Non-pigmented ciliary epithelial cell (primary cell): ENCODE results near the gene PSMD11.
A peak's percentile ranks its signal among the peaks of the same experiment; 100 is the strongest.
"Not testable (repeated sequence)": the region's sequence is repeated elsewhere in the genome, so short reads cannot be mapped to it uniquely, and the experiment has no call there.

ENCODE experiments used
- DNase-seq: peaks from one replicate; pipeline ENCODE4 v3.0.0-alpha.2; 2010; ENCODE audit warnings: low read depth

The PSMD11 gene

DNA sequence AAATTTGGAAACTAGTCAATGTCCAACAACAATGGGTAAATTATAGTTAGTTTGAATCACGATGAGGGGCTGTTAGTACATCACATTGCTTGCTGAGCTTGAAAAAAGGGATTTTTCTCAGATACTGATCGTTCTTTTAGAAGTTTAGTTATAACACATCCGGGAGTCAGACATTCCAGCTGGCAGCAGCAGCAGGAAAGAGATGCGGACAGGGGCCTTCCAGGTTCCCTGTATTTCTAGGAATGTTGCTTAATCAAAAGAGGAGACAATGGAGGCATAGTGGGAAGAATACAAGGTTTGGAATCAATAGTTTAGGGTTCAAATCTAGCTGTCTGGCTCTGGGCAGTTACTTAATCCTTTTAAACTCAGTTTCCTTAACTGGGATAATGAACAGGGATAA lies 70.3 kb downstream of the PSMD11 start:
- no peak for DNase-seq

DNA sequence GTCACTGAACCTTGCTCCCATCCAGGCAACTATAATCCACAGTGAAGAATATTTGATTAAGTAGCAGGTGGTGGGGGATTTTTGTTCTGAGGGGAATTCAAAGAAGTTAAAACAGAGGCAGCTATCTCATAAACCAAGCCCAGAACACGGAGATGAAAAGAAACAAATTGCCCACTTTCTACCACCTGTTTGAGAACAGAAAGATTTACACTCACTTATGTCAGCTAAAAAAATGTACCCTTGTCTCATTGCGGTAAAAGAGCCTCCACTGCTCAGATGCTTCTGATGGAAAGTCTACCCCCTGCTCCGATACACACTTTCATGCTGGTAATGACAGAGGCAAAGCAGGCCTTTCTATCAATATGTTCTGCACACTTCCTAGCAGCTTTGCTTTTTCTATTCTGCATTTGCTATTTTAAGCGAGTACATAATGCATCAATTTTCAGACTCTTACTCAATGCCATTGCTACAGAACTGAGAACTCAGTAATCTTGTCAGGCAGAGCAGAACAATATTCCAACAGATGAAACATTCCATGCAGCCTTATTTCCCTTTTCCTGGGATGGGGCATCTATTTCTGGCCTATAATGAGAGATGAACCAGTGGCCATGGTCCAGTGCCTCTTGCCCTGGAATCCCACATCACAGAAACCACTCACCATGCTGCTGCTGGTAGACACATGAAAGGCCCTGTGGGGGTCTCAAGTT lies 71.5 kb downstream of the PSMD11 start:
- no peak for DNase-seq

DNA sequence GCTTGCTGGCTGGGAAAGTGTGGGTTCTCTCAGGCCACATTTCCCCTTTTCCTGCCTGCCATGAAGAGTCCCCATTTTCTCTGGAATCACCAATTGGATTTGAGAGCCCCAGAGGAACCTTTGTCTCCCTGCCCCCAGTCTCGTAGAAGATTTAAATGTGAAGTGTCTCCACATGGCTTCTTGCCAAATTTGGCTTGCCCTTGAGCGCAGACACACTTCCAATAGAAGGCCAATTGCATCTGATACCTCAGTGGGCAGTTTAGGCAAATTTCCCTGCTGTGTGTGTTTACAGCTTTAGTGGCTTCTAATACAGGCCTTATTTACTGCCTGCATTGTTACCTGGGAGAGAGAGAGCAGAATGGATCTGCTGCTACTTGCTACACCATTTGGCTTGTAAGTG lies 72.1 kb downstream of the PSMD11 start:
- DNase-seq, result no peak

DNA sequence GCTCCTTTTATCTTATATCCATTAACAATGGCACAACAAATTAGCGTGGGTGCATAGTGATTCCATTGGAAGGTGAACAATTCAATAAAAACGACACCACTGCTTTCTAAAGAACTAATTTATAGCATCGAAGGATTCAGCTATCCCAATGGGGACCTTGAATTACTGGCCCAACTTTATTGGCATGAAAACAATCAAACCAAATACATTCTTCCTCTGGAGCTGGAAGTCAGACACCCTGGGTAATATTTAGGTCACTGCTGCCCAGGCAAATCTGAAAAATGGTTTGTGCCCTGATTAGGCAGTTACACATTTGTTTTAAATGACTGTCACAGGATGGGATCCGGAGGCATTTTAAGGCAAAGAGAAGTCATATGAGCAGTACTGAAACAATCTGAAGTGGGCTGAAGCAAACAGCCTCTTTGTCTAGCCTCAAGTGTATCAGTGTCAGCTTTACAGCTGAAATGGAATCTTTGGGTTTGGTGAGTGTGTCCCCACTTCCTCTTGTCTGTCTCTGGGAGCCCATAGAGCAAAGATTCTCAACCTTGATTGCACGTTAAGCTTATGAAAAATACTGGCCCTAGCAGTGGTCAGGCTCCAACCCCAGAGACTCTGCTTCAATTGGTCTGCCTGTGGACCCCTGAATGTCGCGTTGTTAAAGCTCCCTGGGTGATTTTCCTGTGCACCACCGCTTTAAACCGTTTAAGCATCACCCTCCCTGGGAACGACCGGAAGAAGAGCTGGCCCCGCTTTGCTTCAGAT lies 72.8 kb downstream of the PSMD11 start:
- no peak for DNase-seq

DNA sequence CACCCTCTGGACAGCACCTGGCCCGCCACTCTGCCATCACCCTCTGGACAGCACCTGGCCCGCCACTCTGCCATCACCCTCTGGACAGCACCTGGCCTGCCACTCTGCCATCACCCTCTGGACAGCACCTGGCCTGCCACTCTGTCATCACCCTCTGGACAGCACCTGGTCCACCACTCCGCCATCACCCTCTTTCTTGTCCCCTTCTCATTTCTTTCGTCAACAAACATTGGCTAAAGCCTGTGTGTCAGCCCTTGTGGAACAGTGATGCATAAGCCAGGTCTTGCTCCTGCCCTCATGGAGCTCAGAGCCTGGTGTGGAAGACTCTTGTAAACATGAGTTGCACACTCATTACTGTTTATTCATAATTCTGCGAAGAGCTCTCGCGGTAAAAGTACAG lies 73.7 kb downstream of the PSMD11 start:
- DNase-seq, result no peak

DNA sequence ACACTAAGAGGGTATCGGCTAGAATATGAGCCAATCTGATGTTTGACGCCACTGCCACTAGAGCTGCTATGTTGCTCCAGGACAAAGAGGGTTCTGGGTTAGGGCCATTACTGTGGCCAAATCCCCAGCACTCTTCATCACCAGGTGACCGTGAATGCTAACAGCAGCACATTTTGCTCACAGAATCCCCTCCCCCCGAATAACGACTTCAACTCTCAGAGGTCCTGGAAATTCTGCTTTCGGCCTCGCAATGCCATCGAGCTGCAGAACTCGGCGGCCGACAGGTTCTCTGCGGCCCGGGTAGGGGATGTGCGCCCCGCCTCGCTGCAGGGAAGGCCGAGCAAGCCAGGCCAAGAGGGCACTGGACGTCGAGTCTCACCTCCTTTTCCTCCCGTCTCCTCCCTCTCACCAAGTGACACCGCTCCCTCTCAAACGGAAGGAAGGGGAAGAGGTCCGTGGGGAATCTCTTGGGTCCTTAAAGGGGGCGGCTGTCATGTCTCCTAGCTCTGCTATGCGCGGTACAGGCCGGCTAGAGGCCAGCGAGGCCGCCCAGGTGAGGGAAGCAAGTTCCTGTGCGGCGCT lies 74.4 kb downstream of the PSMD11 start:
- no peak for DNase-seq

DNA sequence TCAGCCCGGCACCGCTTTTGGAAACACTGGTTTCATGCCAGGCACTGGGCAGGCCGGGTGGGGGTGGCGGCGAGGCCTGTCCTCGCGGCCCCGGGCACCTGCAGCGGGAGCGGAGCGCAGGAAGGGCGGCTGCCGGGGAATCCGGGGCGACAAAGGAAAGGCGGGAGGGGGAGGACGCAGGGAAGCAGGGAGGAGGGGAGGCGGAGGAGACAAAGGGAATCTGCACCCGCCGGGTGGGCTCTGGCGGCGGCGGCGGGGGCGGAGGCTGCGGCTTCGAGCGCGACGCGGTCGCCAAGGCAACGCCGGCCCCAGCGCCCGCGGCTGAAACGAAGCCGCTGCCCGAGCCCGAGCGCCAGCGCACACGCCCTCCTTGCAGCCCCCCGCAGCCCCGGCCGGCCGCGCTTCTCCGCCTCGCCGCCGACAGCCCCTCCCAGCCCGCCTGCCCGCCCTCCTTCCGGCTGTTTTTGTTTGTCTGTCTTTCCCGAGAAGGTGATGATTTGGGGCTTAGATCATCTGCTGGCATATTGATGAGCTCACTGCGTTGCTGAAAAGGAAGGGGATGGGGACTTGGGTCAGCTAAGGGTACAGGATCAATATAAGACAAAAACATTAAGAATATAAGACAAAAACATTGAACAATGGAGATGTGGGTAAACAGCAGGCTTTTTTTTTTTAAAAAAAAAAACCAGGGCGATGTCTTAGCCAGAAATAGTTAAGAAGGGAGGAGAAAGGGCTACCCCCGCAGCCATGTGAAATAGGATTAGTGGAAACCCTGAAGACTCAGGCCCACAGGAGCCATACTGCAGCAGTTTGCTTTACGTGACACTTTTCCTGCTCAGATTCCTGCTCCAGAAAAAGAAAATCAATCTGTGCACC lies 75.2 kb downstream of the PSMD11 start:
- DNase-seq, result no peak

DNA sequence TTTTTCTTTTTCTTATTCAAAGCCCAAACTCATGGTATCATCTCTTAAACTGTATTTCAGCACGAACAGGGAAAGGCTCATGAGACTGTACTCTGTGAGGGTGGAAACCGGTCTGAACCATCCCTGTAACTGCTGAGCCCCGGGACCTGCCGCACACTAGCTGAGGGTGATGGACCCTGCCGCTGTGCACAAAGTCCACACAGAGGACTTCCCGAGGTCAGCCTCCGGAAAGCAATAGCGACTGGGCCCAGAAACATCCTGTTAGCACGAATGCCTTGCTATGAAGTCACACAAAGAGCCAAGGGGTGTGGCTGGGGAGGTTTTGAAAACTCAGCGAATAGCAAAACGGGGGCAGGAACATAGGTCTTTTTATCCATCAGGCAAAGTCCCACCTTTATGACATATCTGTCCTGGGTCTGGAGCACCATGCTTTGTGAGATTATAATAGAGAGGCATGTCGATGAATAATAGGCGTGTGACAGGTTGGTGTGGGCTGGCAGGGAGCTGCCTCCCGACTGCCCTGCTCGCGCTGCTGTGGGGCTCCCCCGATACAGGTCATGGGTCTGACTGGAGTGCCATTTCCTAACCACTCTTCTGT lies 75.9 kb downstream of the PSMD11 start:
- no peak for DNase-seq

DNA sequence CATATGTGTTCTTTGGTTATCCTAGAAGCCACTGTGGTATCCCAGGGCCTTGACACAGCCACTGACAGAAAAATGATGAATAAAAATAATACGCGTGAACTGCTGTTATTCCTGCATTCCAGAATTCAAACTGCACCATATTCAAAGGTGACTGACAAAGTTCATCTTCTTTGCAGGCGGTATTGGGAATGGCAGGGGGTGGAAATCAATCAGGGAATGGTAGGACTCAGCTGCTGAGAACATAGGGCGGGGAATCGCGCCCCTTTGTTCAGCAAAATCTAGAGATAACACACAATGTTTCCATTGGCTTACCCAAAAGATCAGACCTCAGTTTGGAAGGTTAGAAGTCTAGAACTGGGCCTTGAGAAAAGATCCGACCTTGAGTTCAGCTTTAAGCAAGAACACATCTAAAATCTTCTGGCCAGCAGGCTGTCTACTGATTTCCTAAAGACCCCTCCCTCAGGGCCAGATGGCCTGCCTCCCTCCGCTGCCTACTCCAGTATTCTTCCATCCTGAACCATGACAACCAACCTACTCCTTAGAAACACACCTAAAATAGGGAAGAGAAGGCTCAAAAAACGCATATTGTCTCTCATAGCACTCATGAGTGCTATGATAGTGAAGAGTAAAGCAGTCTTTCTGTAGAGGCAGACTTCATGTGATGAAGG lies 76.6 kb downstream of the PSMD11 start:
- no peak for DNase-seq

DNA sequence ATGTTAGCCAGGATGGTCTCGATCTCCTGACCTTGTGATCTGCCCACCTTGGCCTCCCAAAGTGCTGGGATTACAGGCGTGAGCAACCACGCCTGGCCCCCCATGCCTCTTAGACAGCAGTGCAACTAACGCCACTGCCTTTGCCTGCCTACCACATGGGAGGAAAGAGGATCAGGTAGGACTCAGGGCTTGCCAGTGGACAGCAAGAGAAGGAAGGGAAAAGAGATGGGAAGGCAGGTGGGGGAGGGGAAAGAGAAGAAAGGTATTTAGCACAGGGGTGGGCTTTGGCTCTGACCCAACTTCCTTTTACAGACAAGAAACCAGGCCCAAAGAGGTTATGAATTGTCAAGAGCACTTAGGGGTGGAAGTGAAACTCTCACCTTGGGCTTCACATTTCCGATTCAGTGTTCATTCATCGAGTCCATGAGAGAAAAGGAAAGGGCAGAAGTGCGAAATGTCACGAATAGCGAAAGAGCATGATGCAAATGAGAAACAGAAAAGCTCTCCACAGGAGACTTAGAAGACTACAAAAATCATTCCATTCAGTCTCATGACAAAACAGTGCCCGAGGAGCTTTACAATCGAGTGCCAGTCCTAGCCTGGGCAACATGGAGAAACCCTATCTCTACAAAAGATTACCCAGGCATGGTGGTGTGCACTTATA lies 78.8 kb downstream of the PSMD11 start:
- no peak for DNase-seq

DNA sequence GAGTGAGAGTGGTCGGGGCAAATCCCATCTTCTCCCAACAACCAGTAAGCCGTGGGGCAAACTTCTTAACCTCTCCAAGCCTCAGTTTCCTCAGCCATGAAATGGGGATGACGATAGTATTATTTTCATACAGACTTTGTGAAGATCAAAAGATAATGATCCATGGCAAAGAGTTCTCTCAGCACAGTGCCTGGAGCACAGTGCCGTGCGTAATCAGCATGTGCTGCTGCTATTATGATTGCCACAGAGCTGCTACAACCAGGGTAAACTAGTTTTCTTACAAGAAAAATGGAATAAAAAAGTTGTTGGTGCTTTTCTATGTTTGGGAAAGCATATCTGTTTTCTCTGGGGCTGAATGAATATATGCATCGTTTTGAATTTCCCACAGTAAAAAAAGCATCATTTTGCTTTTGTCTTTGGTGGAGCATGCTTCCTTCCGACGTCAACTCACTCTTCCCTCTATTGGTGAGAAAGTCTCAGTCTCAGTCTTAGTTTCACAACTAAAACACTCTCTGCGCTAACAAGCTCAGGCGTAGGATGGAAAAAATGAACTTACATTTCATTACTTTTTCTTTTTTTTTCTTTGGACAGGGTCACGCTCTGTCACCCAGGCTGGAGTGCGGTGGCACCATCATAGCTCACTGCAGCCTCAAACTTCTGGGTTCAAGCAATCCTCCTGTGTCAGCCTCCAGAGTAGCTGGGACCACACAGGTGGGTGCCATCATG lies 79.7 kb downstream of the PSMD11 start:
- no peak for DNase-seq

DNA sequence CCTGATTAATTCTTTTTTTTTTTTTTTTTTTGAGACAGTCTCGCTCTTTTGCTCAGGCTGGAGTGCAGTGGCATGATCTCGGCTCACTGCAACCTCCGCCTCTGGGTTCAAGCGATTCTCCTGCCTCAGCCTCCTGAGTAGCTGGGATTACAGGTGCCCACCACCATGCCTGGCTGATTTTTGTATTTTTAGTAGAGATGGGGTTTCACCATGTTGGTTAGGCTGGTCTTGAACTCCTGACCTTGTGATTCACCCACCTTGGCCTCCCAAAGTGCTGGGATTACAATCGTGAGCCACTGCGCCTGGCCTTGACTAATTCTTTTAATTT lies 80.2 kb downstream of the PSMD11 start:
- not testable (repeated sequence) for DNase-seq

DNA sequence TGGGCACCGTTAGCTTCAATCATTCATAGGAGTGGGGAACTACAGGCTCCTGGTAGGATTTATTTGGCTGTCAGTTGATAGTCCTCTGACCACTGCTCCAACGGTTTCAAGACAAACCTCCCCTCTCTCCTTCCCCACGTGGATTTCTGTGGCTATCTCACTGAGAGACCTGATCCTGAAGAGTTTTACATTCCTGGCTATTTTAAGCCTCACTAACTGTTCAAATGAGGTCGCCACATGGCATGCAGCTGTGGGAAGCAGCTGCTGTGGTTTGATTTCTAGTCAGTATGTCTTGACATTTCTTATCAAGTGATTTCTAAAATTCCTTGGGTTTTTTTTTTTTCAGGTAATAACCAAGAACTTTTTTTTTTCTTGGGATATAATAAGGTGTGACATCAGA lies 80.8 kb downstream of the PSMD11 start:
- DNase-seq, result peak; percentile 38

DNA sequence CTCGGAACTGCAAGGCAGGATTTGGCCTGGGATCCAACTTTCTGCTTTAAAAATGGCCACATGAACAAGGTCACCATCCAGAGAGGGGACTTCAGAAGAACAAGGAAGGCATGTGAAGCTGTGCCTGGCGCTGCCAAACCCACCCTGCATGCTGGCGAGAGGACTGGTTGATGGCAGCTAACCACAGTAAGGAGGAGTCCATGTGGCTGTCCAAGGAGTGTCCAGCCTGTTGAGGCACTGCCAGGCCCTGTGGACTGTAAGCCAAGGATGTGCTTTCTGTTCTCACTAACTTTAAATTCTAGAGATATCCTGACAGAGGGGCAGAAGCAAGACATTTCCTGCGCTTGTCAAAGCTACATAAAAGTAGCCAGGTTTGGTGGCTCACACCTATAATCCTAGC lies 82.8 kb downstream of the PSMD11 start:
- no peak for DNase-seq

DNA sequence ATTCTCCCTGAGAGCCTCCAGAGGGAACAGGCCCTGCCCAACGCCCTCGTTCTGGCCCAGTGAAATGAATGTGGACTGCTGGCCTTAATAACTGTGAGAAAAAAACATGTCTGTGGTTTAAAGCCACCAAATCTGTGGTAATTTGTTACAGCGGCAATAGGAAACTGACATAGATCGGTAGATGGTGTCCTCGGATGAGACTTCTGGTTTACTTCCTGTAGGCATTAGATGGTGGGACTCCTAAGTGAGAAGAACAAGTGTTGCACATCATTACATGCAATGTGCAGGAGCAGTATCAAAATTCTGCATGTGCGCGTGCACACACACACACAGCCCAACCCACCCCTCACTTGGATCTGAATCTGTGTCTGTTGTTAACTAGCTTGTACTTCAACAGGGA lies 84.5 kb downstream of the PSMD11 start:
- DNase-seq, result no peak

DNA sequence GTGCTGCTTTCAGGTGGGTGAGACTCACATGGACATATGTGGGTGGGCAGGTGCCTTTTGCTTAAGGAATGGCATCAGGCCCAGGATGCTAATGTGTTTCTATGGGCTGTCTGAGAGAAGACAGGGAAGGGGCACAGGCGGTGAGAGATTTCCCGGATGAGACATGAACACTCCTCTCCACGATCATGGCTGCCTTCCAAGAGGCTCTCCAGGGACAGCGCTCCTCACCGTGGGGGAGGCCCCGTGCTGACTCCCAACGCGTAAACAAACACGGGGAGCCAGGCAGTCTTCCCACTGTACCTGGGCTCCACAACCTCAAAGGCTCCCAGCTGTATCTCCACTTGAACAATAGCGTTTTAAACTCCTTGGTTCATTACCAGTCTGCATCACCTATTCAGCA lies 85.3 kb downstream of the PSMD11 start:
- no peak for DNase-seq
